HG02759 (cell line): ENCODE measurements around the gene C6orf52.
"Not testable (repeated sequence)": the region's sequence is repeated elsewhere in the genome, so short reads cannot be mapped to it uniquely, and the experiment has no call there.

Experiments
- ATAC-seq: cut with Tn5 transposase; IDR thresholded peaks from one replicate; pipeline ENCODE4 v1.9.1; 2021; ENCODE audit warnings: mild to moderate bottlenecking, moderate library complexity; ENCODE audit not compliant: unreplicated experiment

C6orf52 gene

GRCh38 chr6:10694302-10695085, at the start of gene C6orf52, which contains the start of gene PAK1IP1:
TSS of gene C6orf52 (minus strand) at chr6:10694616. CDS start at chr6:10687550, 7,066 bp downstream.
TSS of gene PAK1IP1 (plus strand) at chr6:10694972. CDS start at chr6:10694986, 14 bp downstream.
- ATAC-seq = peak; percentile 98

- ATAC-seq = no peak
Measured at GRCh38 chr6:10743515-10743914, 49.1 kb upstream of the C6orf52 start.

GRCh38 chr6:10742251-10742650, 47.8 kb upstream of the C6orf52 start:
- no peak for ATAC-seq

- not testable (repeated sequence) for ATAC-seq
Measured at GRCh38 chr6:10741643-10742042, 47.2 kb upstream of the C6orf52 start.

- no peak for ATAC-seq
Measured at GRCh38 chr6:10740061-10740460, 45.6 kb upstream of the C6orf52 start.

GRCh38 chr6:10736731-10737130, 42.3 kb upstream of the C6orf52 start:
- ATAC-seq = no peak

- ATAC-seq = no peak
Measured at GRCh38 chr6:10733863-10734262, 39.4 kb upstream of the C6orf52 start.

GRCh38 chr6:10733151-10733715, 38.8 kb upstream of the C6orf52 start:
- ATAC-seq = no peak

GRCh38 chr6:10730254-10730653, 35.8 kb upstream of the C6orf52 start:
- no peak for ATAC-seq

- no peak for ATAC-seq
Measured at GRCh38 chr6:10725716-10726115, 31.3 kb upstream of the C6orf52 start.

GRCh38 chr6:10725044-10725443, 30.6 kb upstream of the C6orf52 start:
- ATAC-seq = no peak

- ATAC-seq = no peak
Measured at GRCh38 chr6:10723567-10723881, 29.1 kb upstream of the C6orf52 start.

- peak; percentile 98 for ATAC-seq
Measured at GRCh38 chr6:10722820-10723566, 28.6 kb upstream of the C6orf52 start, which contains the start of gene TMEM14C. TSS of gene TMEM14C (plus strand) at chr6:10723070. CDS start at chr6:10724614, 1,544 bp downstream.

- ATAC-seq = no peak
Measured at GRCh38 chr6:10722570-10722819, 28.1 kb upstream of the C6orf52 start.

- no peak for ATAC-seq
Measured at GRCh38 chr6:10721850-10722569, 27.6 kb upstream of the C6orf52 start.

- not testable (repeated sequence) for ATAC-seq
Measured at GRCh38 chr6:10720960-10721849, 26.8 kb upstream of the C6orf52 start.

- ATAC-seq = peak; percentile 14
Measured at GRCh38 chr6:10720265-10720959, 26.0 kb upstream of the C6orf52 start.

GRCh38 chr6:10719964-10720264, 25.5 kb upstream of the C6orf52 start:
- ATAC-seq = no peak

- ATAC-seq = no peak
Measured at GRCh38 chr6:10719296-10719963, 25.0 kb upstream of the C6orf52 start.
